Stimulated activated naive CD8-positive, alpha-beta T cell treated with anti-CD3 and anti-CD28 coated beads, Interleukin-15, Interleukin-2, amounts not matched to agents 100 ng/mL and 50 ng/mL, for 24 hours (primary cell): ENCODE data around the gene ANKS1B.

Experiments
- H3K27ac Mint-ChIP-seq: one replicate; pipeline ENCODE4 v1.8.0; 2021; ENCODE audit warnings: mild to moderate bottlenecking, mixed read lengths
- H3K27me3 Mint-ChIP-seq: one replicate; pipeline ENCODE4 v1.8.0; 2021; ENCODE audit warnings: mixed read lengths
- H3K36me3 Mint-ChIP-seq: one replicate; pipeline ENCODE4 v1.8.0; 2021; ENCODE audit warnings: low read depth, mixed read lengths
- H3K4me1 Mint-ChIP-seq: one replicate; pipeline ENCODE4 v1.8.0; 2021; ENCODE audit warnings: low read depth, mixed read lengths
- H3K4me3 Mint-ChIP-seq: one replicate; pipeline ENCODE4 v1.8.0; 2021; ENCODE audit warnings: mild to moderate bottlenecking, mixed read lengths
- H3K9me3 Mint-ChIP-seq: one replicate; pipeline ENCODE4 v1.8.0; 2021; ENCODE audit warnings: mixed read lengths

Gene ANKS1B

DNA sequence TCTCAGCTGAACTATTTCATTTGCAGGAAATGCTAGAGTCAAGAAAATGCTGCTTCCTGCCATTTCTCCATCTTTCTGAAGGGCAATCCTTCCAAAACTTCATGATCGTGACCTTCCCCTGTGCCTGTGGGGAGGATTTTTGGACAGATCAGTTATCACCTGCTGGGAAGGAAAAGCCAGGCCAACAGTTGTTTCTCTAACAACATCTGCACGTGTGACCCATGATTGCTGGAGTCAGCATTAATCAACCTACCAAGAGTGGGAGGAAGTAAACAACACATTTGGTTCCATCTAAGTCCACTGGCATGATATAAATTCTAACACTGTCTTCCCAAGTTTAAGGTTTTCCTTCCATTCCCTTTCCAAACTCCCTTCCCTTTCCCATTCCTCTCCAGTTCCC, 1167.0 kb downstream of the ANKS1B start:
- H3K27ac Mint-ChIP-seq: no peak overlapping the region
- no peak overlapping the region for H3K4me3 Mint-ChIP-seq
- H3K27me3 Mint-ChIP-seq: peaks cover 27% of the 10 kb centered on the region
- H3K9me3 Mint-ChIP-seq: no peaks in the 10 kb centered on the region
- no peaks in the 10 kb centered on the region for H3K36me3 Mint-ChIP-seq
- no peaks in the 10 kb centered on the region for H3K4me1 Mint-ChIP-seq

- Mint-ChIP-seq H3K9me3 (no peaks in the 10 kb centered on the region), H3K4me3 (no peak overlapping the region), H3K4me1 (no peaks in the 10 kb centered on the region), H3K27ac (no peak overlapping the region), H3K36me3 (no peaks in the 10 kb centered on the region), H3K27me3 (peaks cover 27% of the 10 kb centered on the region)
Measured at GRCh38 chr12:98816720-98817119, 1168.0 kb downstream of the ANKS1B start.

DNA sequence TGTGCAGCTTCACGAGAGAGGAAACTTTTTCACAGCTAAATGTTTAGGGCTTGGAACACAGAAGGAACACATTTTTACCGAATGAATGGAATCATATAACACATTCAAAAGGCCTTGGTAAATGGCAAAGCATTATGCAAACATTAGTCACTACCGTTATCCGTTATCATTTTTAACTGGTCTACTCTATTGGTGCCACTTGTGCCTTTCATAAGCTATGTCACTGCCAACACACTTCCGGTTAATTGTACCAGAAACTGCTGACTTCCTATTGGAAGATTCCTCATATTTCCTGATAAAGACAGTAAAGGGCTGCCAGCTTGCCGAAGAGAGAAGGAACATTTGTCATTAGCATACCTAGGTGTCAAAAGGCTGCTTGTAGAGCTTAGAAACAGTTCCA, 1170.5 kb downstream of the ANKS1B start:
- no peak overlapping the region for H3K4me3 Mint-ChIP-seq
- peaks cover 22% of the 10 kb centered on the region for H3K27me3 Mint-ChIP-seq
- no peak overlapping the region for H3K27ac Mint-ChIP-seq
- no peaks in the 10 kb centered on the region for H3K4me1 Mint-ChIP-seq
- no peaks in the 10 kb centered on the region for H3K9me3 Mint-ChIP-seq
- H3K36me3 Mint-ChIP-seq: no peaks in the 10 kb centered on the region

- Mint-ChIP-seq H3K4me3 (no peak overlapping the region), H3K36me3 (no peaks in the 10 kb centered on the region), H3K4me1 (no peaks in the 10 kb centered on the region), H3K27ac (no peak overlapping the region), H3K27me3 (peaks cover 17% of the 10 kb centered on the region), H3K9me3 (no peaks in the 10 kb centered on the region)
Measured at GRCh38 chr12:98812225-98812624, 1172.5 kb downstream of the ANKS1B start.

DNA sequence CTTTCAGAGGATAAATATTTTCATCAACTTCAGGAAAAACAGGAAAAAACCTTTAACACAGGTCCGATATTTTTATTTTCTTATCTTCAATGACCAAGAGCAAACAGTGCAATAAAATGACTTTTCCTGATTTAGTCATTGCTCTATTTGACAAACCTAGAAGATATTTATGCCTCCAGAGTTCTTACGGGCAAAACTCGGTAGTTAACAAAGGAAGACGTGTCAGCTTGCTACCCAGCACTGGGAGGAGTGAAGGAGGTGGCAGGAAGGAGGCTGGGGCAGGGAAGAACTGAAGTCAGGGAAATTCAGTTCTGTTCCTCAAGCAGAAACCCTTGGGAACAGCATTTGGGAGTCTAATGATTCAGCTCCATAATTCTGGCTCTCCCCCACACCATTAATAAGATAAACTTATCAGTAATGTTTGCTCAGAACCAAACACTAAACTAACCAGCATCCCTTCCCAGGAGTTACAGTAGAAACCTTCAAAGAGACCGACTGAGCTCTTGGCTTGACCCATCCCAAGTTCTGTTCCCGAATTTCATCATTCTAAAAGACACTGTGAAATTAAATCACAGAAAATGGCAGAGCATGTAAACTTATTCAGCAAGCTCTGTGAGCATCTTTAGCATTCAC, 1176.4 kb downstream of the ANKS1B start:
- Mint-ChIP-seq H3K36me3 (no peaks in the 10 kb centered on the region), H3K4me3 (no peak overlapping the region), H3K27ac (no peak overlapping the region), H3K9me3 (no peaks in the 10 kb centered on the region), H3K27me3 (peaks cover 5% of the 10 kb centered on the region), H3K4me1 (no peaks in the 10 kb centered on the region)

DNA sequence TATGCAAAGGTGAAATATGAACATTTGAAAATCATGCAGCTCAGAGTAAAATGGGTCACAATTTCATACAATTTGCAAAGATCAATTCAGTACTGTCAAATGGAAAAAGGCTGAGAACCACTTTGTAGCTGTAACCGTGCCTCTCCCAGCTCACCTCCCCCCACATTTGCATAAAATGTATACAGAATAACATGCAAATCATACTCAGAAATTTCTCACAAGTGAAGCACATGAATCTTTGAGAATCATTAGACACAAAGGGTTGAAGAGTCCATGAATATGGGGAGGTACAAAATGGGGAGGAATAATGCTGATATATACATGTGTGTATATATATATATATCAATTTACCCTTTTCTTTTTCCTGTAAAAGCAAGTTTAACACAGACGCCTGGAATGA, 1177.5 kb downstream of the ANKS1B start:
- no peaks in the 10 kb centered on the region for H3K36me3 Mint-ChIP-seq
- H3K27me3 Mint-ChIP-seq: peaks cover 15% of the 10 kb centered on the region
- no peaks in the 10 kb centered on the region for H3K9me3 Mint-ChIP-seq
- no peaks in the 10 kb centered on the region for H3K4me1 Mint-ChIP-seq
- H3K27ac Mint-ChIP-seq: no peak overlapping the region
- H3K4me3 Mint-ChIP-seq: no peak overlapping the region

GRCh38 chr12:98803468-98804209, 1181.1 kb downstream of the ANKS1B start:
- Mint-ChIP-seq H3K4me3 (no peak overlapping the region), H3K27ac (no peak overlapping the region), H3K4me1 (no peaks in the 10 kb centered on the region), H3K9me3 (no peaks in the 10 kb centered on the region), H3K36me3 (no peaks in the 10 kb centered on the region), H3K27me3 (peaks cover 18% of the 10 kb centered on the region)

GRCh38 chr12:98799822-98800221, 1184.9 kb downstream of the ANKS1B start:
- Mint-ChIP-seq H3K4me1 (no peaks in the 10 kb centered on the region), H3K27me3 (peaks cover 23% of the 10 kb centered on the region), H3K9me3 (no peaks in the 10 kb centered on the region), H3K27ac (no peak overlapping the region), H3K4me3 (no peak overlapping the region), H3K36me3 (no peaks in the 10 kb centered on the region)

GRCh38 chr12:98799146-98799810, 1185.5 kb downstream of the ANKS1B start:
- peaks cover 28% of the 10 kb centered on the region for H3K27me3 Mint-ChIP-seq
- no peaks in the 10 kb centered on the region for H3K4me1 Mint-ChIP-seq
- H3K4me3 Mint-ChIP-seq: no peak overlapping the region
- H3K36me3 Mint-ChIP-seq: no peaks in the 10 kb centered on the region
- H3K9me3 Mint-ChIP-seq: no peaks in the 10 kb centered on the region
- no peak overlapping the region for H3K27ac Mint-ChIP-seq

DNA sequence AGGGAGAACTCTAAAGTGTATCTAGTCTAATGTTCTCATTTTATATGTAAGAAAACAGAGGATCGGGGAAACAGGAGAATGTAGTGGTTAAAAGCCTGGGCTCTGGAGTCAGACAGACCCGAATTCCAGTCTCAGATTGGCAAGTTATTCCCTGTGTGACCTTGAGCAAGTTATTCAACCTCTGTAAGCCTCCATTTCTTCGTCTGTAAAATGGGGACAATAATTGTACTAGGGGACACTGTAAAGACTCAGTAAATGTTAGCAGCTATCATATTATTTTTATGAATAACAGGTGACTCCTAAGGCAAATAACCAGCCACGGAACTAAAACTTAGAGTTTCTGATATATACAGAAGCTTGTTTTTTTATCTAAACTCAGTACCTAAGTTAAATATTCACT, 1187.5 kb downstream of the ANKS1B start:
- Mint-ChIP-seq H3K4me3 (no peak overlapping the region), H3K9me3 (no peaks in the 10 kb centered on the region), H3K4me1 (no peaks in the 10 kb centered on the region), H3K27ac (no peak overlapping the region), H3K27me3 (peaks cover 26% of the 10 kb centered on the region), H3K36me3 (no peaks in the 10 kb centered on the region)

DNA sequence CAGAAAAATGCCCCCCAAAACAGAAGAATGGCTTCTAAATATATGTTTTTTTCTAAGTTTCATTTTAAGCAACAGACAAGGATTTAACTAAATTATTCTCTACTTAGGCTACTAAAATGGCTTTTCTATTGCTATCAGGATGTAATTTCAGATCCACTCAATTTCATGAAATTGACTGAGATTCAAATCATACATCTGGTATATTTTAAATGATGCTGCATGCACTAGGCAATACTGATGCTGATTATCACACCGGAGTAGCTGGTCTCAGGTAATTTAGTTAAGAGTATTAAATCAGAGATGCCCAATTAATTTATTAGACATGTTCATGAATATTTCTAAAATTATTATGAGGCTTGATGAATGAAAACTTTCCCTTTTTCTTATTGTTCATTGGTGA, 1188.0 kb downstream of the ANKS1B start:
- peaks cover 22% of the 10 kb centered on the region for H3K27me3 Mint-ChIP-seq
- no peak overlapping the region for H3K27ac Mint-ChIP-seq
- H3K4me1 Mint-ChIP-seq: no peaks in the 10 kb centered on the region
- H3K9me3 Mint-ChIP-seq: no peaks in the 10 kb centered on the region
- H3K36me3 Mint-ChIP-seq: no peaks in the 10 kb centered on the region
- no peak overlapping the region for H3K4me3 Mint-ChIP-seq

DNA sequence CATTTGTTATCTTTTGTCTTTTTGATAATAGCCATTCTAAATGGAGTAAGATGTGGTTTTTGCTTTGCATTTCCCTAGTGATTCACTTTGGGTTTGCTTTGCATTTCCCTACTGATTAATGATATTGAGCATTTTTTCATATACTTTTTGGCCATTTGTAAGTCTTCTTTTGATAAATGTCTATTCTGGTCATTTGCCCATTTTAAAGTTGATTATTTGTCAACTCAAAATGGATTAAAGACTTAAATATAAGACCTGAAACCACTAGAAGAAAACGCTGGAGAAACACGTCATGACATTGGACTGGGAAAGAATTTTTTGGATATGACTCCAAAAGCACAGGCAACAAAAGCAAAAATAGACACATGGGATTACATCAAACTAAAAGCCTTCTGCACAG, 1191.6 kb downstream of the ANKS1B start:
- Mint-ChIP-seq H3K4me1 (no peaks in the 10 kb centered on the region), H3K27ac (no peak overlapping the region), H3K36me3 (no peaks in the 10 kb centered on the region), H3K9me3 (no peaks in the 10 kb centered on the region), H3K27me3 (peaks cover 29% of the 10 kb centered on the region), H3K4me3 (no peak overlapping the region)

GRCh38 chr12:98791406-98791805, 1193.3 kb downstream of the ANKS1B start:
- peaks cover 25% of the 10 kb centered on the region for H3K27me3 Mint-ChIP-seq
- no peaks in the 10 kb centered on the region for H3K4me1 Mint-ChIP-seq
- no peak overlapping the region for H3K27ac Mint-ChIP-seq
- no peak overlapping the region for H3K4me3 Mint-ChIP-seq
- H3K36me3 Mint-ChIP-seq: no peaks in the 10 kb centered on the region
- H3K9me3 Mint-ChIP-seq: no peaks in the 10 kb centered on the region

DNA sequence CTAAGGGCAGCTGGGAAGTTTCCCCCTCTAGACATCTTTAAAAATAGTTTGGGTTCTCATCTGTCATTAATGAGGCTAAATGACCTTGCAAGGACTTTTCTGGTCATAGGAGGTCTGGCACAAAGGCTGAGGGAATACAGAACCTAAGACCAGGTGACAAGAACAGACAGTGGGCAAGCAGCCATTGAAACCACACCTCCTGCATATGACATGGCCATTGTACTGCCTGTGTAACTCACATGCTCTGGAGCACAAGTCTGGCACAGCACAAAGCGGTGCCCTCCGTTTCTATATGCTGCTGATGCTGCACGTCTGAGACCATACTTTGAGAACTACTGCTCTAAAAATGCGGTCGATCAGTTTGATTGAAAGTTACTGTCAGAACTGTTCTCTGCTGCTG, 1196.3 kb downstream of the ANKS1B start:
- no peak overlapping the region for H3K27ac Mint-ChIP-seq
- H3K4me3 Mint-ChIP-seq: no peak overlapping the region
- H3K36me3 Mint-ChIP-seq: no peaks in the 10 kb centered on the region
- no peaks in the 10 kb centered on the region for H3K9me3 Mint-ChIP-seq
- peaks cover 28% of the 10 kb centered on the region for H3K27me3 Mint-ChIP-seq
- H3K4me1 Mint-ChIP-seq: no peaks in the 10 kb centered on the region

DNA sequence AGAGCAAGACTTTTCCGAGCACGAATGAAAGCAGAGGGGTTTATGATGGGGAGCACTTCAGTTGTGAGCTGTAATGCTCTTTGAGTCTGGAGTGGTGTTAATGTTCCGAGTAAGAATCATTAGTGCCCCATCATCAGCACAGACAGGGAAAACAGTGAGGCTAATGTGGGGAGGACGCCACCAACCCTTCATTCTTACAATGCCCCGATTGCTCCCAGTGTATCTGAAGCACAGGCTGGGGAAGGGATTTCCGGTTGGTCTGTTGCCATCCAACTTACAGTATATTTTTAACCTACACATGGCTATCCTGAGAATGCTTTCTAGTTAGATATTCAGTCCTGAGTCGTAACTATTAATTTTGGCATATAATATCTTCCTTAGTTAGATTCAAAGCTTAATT, 1198.1 kb downstream of the ANKS1B start:
- no peaks in the 10 kb centered on the region for H3K36me3 Mint-ChIP-seq
- H3K27ac Mint-ChIP-seq: no peak overlapping the region
- no peak overlapping the region for H3K4me3 Mint-ChIP-seq
- H3K4me1 Mint-ChIP-seq: no peaks in the 10 kb centered on the region
- peaks cover 19% of the 10 kb centered on the region for H3K27me3 Mint-ChIP-seq
- H3K9me3 Mint-ChIP-seq: no peaks in the 10 kb centered on the region
